NCI-H2107 (cell line): ENCODE results near the gene MIA.
"Not testable (repeated sequence)": the region's sequence is repeated elsewhere in the genome, so short reads cannot be mapped to it uniquely, and the experiment has no call there.

Experiments used
- DNase-seq: peaks from one replicate; lab custom pipeline; 2025; lab: John Stamatoyannopoulos, UW

Gene MIA

GRCh38 chr19:40774916-40775631 lies at the start of gene MIA:
MIA (plus strand) TSS chr19:40775521; CDS start chr19:40775543, 22 bp downstream.
- DNase-seq = no peak

DNA sequence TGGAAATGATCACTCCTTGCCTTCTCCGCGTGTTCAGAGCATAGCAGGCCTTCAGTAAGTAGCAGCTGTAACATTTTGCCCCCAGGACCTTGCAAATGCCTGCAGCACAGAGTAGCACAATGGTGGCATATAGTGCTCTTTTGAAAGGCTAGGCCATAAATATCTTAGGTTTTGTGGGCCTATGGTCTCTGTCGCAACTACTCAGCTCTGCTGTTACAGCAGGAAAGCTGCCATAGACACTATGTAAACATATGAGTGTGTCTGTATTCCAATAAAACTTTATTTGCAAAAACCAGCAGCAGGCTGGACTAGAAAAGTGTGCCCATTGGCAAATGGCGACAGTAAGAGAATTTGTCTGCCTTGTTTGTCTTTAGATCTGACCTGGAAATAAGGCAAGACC lies 49.0 kb upstream of the MIA start:
- no peak for DNase-seq

GRCh38 chr19:40730065-40730464 lies 45.3 kb upstream of the MIA start:
- not testable (repeated sequence) for DNase-seq

DNA sequence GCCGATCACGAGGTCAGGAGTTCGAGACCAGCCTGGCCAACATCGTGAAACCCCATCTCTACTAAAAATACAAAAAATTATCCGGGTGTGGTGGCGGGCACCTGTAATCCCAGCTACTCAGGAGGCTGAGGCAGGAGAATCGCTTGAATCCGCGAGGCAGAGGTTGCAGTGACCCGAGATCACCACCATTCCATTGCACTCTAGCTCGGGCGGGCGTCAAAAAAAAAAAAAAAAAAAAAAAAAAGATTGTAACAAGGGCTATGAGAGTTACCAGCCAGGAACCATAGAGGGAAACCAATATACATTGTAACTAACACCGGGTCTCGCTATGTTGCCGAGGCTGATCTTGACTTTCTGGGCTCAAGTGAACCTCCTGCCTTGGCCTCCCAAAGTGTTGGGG lies 43.0 kb upstream of the MIA start:
- not testable (repeated sequence) for DNase-seq

DNA sequence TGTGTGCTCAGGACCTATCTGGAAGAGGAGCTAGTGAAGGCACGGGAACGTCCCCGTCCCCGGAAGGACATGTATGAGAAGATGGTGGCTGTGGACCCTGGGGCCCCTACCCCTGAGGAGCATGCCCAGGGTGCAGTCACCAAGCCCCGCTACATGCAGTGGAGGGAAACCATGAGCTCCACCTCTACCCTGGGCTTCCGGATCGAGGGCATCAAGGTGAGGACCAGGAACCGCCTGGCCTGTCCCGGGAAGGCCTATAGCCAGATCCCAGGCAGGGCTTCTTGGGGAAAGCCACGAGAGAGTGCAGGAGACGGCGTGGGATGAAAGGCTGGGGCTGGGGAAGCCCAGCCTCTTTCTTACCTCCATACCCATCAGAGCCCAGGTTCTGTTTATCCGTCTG lies 42.2 kb upstream of the MIA start:
- DNase-seq = no peak

- DNase-seq = no peak
Measured at GRCh38 chr19:40735013-40735771, 40.1 kb upstream of the MIA start.

DNA sequence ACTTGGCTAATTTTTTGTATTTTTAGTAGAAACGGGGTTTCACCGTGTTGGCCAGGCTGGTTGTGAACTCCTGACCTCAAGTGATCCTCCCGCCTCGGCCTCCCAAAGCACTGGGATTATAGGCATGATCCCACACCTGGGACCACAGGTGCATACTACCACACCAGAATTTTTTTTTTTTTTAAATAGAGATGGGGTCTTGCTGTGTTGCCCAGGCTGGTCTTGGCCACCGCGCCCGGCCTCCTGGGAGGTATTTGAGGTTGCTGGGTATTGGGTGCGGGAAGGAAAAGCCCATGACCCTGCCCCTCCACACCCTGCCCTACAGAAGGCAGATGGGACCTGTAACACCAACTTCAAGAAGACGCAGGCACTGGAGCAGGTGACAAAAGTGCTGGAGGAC lies 38.7 kb upstream of the MIA start:
- no peak for DNase-seq

DNA sequence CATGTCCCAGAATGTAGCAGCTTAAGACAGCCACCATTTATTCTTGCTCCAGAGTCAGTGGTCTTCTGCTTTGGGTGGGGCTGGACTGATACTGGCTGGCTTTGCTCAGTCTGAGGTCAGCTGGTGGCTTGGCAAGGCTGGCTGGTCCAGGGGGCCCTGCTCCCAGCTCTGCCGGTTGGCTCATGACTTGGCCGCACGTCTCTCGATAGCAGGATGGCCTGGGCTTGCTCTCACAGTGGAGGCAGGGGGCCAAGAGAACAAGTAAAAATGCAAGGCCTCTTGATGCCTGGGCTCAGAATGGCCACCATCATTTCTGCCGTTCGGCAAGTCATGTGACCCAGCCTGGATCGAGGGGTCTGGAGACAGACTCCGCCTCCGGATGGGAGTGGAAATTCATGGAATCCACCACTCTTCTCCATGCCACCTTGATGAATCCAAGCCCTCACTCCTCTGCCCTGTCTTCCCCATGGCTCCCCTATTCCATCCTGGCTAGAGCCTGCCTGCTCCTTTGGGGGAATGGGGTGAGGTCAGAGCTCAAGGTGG lies 38.1 kb upstream of the MIA start:
- DNase-seq = no peak

DNA sequence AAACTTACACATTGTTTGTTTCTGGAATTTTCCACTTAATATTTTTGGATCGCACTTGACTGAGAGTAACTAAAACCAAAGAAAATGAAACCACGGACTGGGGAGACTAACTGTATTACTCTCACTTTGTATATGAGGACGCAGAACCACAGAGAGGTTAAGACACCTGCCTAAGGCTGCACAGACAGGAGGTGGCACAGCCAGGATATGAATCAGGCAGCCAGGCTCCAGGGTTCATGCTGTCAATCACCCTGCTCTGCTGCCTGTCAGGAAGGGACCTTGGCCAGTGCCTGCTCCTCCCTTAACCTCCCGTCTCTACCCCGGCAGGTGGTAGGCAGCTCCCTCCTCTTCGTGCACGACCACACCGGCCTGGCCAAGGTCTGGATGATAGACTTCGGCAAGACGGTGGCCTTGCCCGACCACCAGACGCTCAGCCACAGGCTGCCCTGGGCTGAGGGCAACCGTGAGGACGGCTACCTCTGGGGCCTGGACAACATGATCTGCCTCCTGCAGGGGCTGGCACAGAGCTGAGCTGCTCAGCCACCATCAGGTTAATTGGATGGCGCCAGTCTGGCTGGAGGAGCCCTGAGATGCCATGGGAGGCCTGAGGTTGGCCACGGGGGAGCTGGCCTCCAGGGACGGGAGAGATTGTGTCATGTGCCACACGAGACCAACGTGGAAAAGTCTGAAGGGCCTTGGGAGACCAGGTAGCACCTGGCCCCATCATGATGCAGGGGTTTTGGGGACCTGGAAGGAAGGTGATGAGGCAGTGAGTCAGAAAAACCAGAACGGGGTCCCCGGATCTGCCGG lies 36.1 kb upstream of the MIA start:
- no peak for DNase-seq

DNA sequence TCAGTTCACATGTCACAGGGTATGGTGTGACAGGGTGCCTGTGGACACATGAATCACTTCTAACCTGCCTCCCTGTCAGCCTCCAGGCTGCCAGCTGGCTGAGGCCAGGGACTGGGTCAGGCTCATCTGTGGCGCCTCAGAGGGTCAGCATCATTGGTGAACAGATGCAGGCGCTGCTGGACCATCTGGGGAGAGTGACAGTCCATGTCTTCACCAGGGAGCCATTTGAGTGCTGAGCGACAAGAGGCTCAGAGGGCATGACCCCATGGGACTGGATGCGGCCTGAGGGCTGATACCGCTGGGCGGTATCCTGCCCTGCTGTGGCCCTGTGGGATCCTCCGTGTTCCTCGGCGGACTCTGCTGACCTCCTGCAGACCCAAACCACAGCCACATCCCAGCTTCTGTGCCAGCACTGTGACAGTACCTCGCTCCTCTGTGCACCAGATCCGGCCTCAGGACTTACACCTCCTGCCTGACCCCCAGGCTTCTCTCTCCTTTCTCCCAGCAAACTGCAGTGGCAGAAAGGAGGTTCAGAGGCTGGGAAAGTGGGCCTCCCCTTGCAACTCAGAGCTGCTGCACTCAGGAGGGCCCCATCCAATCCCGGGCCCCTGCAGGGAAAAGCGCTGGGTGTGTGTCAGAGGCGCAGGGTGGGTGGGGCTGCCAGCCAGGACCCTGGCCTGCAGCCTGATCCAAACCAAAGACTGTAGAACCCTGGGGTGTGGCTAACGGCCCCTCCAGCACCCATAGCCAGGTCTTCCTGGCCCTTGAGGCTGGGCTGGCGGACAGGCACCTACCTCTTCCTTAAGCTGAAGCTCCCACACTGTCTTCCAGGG lies 35.2 kb upstream of the MIA start:
- no peak for DNase-seq

DNA sequence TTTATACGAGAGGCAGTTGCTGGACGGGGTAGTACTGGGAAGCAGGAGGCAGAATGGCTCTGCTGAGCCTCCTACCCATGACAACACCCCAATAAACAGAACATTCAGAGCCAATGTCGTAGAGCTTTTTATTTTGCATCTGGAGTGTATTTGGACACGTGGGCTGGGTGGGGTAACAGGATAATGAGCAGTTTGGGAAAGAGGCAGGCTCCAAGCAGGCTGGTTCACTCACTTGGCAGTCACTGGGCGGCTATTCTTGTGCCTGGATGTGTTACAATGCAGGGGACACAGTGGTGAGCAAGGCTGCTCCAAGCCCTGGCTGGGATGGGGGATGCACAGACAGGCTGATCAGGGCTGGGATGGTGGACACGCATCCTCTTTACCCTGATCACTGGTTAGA lies 34.6 kb upstream of the MIA start:
- no peak for DNase-seq

DNA sequence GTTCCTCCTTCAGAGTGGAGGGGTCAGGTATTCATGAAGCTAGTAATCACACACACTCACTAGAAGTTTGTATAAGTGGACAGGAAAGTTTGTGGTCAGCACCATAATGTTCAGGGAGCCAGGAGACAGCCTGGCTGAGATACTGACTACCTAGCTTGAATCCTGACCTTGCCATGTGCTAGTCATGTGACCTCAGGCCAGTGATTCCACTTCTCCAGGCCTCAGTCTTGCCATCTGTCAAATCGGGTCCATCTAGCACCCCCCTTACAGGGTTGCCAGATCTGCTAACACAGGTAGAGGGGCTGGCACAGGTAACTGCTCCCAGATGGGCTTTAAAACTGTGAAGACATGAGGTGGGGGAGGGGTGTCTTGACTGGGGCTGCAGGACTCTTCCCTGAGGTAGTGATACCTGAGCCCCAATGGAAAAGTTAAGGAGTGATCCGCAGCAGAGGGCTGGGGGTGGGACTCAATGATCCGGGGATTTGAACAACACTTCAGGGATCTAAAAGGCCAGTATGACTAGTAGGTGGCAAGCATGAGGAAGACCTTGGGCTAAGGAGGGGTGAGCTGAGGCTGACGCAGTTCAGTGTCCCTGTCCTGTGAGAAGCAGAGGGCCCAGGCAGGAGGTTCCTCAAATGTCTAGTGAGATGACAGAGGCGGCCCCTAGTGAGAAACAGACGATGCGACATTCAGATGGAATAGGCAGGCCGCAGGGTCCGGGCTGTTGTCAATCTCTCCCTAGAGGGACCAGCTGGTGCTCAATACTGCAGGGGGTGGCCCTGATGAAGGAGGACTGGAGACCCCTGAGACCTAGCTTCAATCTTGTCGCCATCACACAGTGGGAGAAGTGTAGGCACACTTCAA lies 33.6 kb upstream of the MIA start:
- no peak for DNase-seq

DNA sequence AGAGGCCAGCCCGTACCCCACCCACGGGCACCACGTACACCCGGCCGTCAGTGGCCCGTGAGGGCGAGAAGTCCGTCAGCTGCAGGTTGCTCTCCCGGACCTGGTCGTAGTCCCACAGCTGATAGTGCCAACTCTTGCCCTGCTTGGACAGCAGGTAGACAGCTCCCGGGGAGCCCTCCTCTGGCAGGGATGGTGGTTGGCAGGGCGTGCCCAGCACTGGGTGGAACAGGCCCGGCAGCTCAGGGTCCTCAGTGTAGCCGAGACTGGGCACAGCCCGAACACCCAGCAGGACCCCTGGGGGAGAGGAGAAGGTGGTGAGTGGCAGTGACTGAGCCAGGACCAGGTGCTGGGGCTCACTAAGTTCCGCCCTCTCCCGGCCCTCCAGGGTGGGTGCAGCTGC lies 32.8 kb upstream of the MIA start:
- no peak for DNase-seq

DNA sequence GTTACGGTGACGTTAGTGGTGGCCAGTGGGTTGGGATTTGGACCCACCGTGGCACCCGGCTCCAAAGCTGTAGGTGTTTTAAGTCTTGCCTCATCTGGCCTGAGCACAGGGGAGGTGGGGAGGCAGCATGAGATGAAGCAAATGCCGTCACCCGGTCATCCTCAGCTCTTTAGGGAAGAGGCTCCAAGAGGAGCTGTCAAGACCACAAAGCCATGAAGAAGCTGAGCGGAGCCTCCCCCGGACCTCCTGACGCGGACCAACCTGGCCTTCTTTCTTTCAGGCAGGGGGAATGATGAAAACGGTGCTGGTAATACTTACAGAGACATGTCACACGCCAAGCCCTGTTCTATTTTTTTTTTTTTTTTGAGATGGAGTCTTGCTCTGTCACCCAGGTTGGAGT lies 32.4 kb upstream of the MIA start:
- no peak for DNase-seq

DNA sequence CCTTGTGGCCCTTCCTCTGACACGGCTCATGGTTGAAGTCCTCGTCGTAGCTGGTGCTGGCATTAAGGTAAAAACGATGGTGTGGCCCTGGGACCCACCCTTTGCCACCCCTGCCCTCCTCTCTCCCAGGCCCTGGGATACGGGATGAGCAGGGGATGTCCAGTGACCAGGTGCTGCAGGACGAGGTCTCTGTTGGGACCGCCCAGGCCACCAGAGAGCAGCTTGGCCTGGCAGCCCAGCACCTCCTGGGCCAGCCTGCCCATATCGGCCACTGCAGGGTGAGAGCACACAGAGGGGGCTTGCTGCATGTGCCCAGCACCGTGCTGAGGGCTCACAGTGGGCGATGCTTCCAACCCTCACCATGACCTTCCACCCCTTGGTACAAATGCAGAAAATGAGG lies 31.4 kb upstream of the MIA start:
- no peak for DNase-seq

- DNase-seq = no peak
Measured at GRCh38 chr19:40744554-40745401, 30.5 kb upstream of the MIA start.

DNA sequence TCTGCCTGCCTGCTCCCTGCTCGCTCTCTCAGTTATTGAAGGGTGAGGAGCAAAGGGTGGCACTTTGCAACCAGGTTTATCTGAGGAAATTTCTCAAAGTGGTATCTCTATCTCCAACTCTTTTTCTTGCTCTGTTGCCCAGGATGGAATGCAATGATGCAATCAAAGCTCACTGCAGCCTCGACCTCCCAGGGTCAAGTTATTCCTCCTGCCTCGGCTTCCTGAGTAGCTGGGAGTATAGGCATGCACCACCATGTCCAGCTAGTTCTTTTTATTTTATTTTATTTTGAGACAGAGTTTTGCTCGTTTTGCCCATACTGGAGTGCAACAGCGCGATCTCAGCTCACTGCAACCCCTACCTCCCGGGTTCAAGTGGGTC lies 29.9 kb upstream of the MIA start:
- no peak for DNase-seq

GRCh38 chr19:40747536-40747935 lies 27.8 kb upstream of the MIA start:
- no peak for DNase-seq

DNA sequence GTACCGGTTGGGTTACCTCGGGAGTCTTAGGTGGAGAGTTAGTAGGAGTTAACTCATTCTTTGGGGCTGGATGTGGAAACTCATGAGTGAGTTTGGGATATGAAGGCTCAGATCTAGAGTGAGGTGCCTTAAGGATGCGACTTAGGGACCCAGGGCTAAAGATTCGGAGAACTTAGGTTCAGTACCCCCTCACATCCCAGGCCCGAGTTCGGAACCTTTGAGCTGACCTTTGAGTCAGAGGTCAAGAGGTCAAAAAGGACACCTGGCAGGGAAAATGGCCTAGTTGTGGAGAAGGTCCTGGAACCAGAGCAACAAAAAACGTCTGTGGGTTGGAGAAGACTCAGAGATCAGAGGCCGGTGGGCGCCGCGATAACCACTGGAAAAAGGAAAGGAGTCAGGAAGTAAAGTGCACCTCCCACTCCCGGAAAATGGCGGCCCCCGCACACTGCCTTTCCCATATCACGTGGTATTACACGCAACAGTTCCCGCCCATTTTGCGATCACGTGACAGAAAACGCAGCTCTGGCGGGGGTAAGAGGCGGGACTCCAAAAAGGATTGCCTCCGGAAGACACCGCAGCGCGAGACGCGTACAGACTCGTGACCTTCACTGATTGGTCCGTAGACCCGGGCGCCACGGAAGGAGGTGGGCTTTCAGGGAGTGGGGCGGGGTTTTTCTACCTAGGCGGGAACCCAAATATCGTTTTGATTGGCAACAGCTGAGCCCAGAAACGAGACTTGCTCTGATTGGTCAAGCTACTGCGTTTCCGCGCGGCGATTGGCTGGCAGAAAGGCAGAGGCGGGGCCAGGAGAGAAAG lies 25.1 kb upstream of the MIA start, which contains the start of gene ACTMAP:
ACTMAP (minus strand) TSS at position 420 of the 816 bp plus-strand sequence. CDS start 674 bp downstream, outside the sequence.
- DNase-seq = peak; percentile 99
